NCI-H2107 treated with DMSO at 0.1 percent for 48 hours (cell line): ENCODE data around the gene MEG3.
A peak's percentile ranks its signal among the peaks of the same experiment; 100 is the strongest.
"Not testable (repeated sequence)": the region's sequence is repeated elsewhere in the genome, so short reads cannot be mapped to it uniquely, and the experiment has no call there.

ENCODE experiments used
- DNase-seq: peaks from one replicate; lab custom pipeline; 2025; ENCODE audit not compliant: unreplicated experiment; lab: John Stamatoyannopoulos, UW

MEG3 gene

GRCh38 chr14:100813291-100813690, 12.6 kb upstream of the MEG3 start:
- no peak for DNase-seq

- DNase-seq, result no peak
Measured at GRCh38 chr14:100815478-100816285, 10.2 kb upstream of the MEG3 start.

GRCh38 chr14:100816286-100816949, 9.5 kb upstream of the MEG3 start:
- no peak for DNase-seq

- DNase-seq, result no peak
Measured at GRCh38 chr14:100816950-100817901, 8.7 kb upstream of the MEG3 start.

GRCh38 chr14:100818221-100818699, 7.7 kb upstream of the MEG3 start:
- DNase-seq, result no peak

- DNase-seq, result not testable (repeated sequence)
Measured at GRCh38 chr14:100818923-100819322, 7.0 kb upstream of the MEG3 start.

- DNase-seq, result no peak
Measured at GRCh38 chr14:100819453-100819828, 6.5 kb upstream of the MEG3 start.

- no peak for DNase-seq
Measured at GRCh38 chr14:100819829-100820475, 6.0 kb upstream of the MEG3 start.

- no peak for DNase-seq
Measured at GRCh38 chr14:100820957-100821356, 5.0 kb upstream of the MEG3 start.

GRCh38 chr14:100822013-100822412, 3.9 kb upstream of the MEG3 start:
- DNase-seq, result no peak

GRCh38 chr14:100822532-100823296, 3.2 kb upstream of the MEG3 start:
- peak; percentile 34 for DNase-seq

- DNase-seq, result no peak
Measured at GRCh38 chr14:100823413-100824080, 2.4 kb upstream of the MEG3 start.

- DNase-seq, result no peak
Measured at GRCh38 chr14:100824091-100824551, 1.8 kb upstream of the MEG3 start.

- no peak for DNase-seq
Measured at GRCh38 chr14:100824901-100825712, 811 bp upstream of the MEG3 start.

- DNase-seq, result no peak
Measured at GRCh38 chr14:100826391-100827100, 628 bp downstream of the MEG3 start.

- no peak for DNase-seq
Measured at GRCh38 chr14:100827101-100828021, 1.4 kb downstream of the MEG3 start.
